GM23338 (cell line): ENCODE data around the gene ZNF518A. TPM values are rescaled to one million over a fixed set of nuclear protein-coding genes. Genes with fewer than 3 reads are reported as not detected.

ENCODE experiments used
- ATAC-seq: fragments of 200-7000 bp; cut with Tn5 transposase; 3 replicates; pipeline ENCODE4 v1.9.1; 2020
- DNase-seq: peaks from one replicate; pipeline ENCODE4 v3.0.0-alpha.2; 2015; ENCODE audit warnings: low spot score
- H2AFZ ChIP-seq: fragments of 200-600 bp; sonication (generic); 2 replicates; pipeline ENCODE4 v1.8.0; 2016; ENCODE audit warnings: antibody characterized with exemption, mild to moderate bottlenecking, moderate library complexity
- H3F3A ChIP-seq: fragments of 200-600 bp; sonication (generic); replicated peaks from 2 replicates; pipeline ENCODE4 v1.8.0; 2017; ENCODE audit warnings: antibody characterized with exemption, mixed run types, low read depth
- H3K27ac ChIP-seq: fragments of 200-600 bp; sonication (generic); 2 replicates; pipeline ENCODE4 v1.6.1; 2016; ENCODE audit warnings: low read depth
- H3K27me3 ChIP-seq: fragments of 200-600 bp; sonication (generic); 2 replicates; pipeline ENCODE4 v1.8.0; 2016; ENCODE audit warnings: mild to moderate bottlenecking, mixed run types, moderate library complexity; ENCODE audit not compliant: insufficient read depth
- H3K36me3 ChIP-seq: fragments of 200-600 bp; sonication (generic); 2 replicates; pipeline ENCODE4 v1.8.0; 2016; ENCODE audit warnings: mild to moderate bottlenecking; ENCODE audit not compliant: insufficient read depth
- H3K4me1 ChIP-seq: fragments of 200-600 bp; sonication (generic); 2 replicates; pipeline ENCODE4 v1.8.0; 2016; ENCODE audit warnings: mild to moderate bottlenecking, moderate library complexity; ENCODE audit not compliant: insufficient read depth
- H3K4me2 ChIP-seq: fragments of 200-600 bp; sonication (generic); 2 replicates; pipeline ENCODE4 v1.7.1; 2017; ENCODE audit warnings: mixed run types
- H3K4me3 ChIP-seq: fragments of 200-600 bp; sonication (generic); 2 replicates; pipeline ENCODE4 v1.6.1; 2016; ENCODE audit warnings: mixed run types
- H3K79me2 ChIP-seq: fragments of 200-600 bp; sonication (generic); replicated peaks from 2 replicates; pipeline ENCODE4 v1.8.0; 2017; ENCODE audit warnings: mild to moderate bottlenecking; ENCODE audit not compliant: insufficient read depth
- H3K9me2 ChIP-seq: fragments of 200-600 bp; sonication (generic); 2 replicates; pipeline ENCODE4 v1.8.0; 2017; ENCODE audit not compliant: insufficient read depth
- H4K20me1 ChIP-seq: fragments of 200-600 bp; sonication (generic); replicated peaks from 2 replicates; pipeline ENCODE4 v1.8.0; 2017; ENCODE audit warnings: mild to moderate bottlenecking; ENCODE audit not compliant: insufficient read depth
- H3K27ac Mint-ChIP-seq: 2 replicates; pipeline ENCODE4 v1.8.0; 2020; ENCODE audit warnings: inconsistent platforms, mild to moderate bottlenecking, moderate library complexity, mixed read lengths
- H3K27me3 Mint-ChIP-seq: 3 replicates; pipeline ENCODE4 v1.8.0; 2022; ENCODE audit warnings: low read depth, mild to moderate bottlenecking, moderate library complexity, mixed read lengths, inconsistent platforms; ENCODE audit not compliant: insufficient read depth, poor library complexity
- H3K36me3 Mint-ChIP-seq: 3 replicates; pipeline ENCODE4 v1.8.0; 2021; ENCODE audit warnings: low read depth, mild to moderate bottlenecking, inconsistent platforms, moderate library complexity, mixed read lengths
- H3K4me1 Mint-ChIP-seq: 3 replicates; pipeline ENCODE4 v1.8.0; 2020; ENCODE audit warnings: mild to moderate bottlenecking, inconsistent platforms, mixed read lengths
- H3K4me3 Mint-ChIP-seq: 3 replicates; pipeline ENCODE4 v1.8.0; 2021; ENCODE audit warnings: moderate library complexity, mild to moderate bottlenecking, inconsistent platforms, mixed read lengths
- H3K9me3 Mint-ChIP-seq: 3 replicates; pipeline ENCODE4 v1.8.0; 2020; ENCODE audit warnings: moderate library complexity, mild to moderate bottlenecking, inconsistent platforms, mixed read lengths
- CREB1 ChIP-seq: fragments of 250-450 bp; sonication (Bioruptor Pico); IDR thresholded peaks from 2 replicates; pipeline ENCODE4 v1.5.0; 2020; ENCODE audit warnings: low read depth, mild to moderate bottlenecking, moderate library complexity
- ETS1 ChIP-seq: IDR thresholded peaks from 2 replicates; pipeline ENCODE4 v1.6.1; 2016; ENCODE audit warnings: antibody characterized with exemption
- EZH2 ChIP-seq: fragments of 200-600 bp; sonication (generic); IDR thresholded peaks from one replicate; pipeline ENCODE4 v1.8.0; 2017; ENCODE audit warnings: antibody characterized with exemption, mild to moderate bottlenecking, low read depth; ENCODE audit not compliant: unreplicated experiment
- EZH2phosphoT487 ChIP-seq: fragments of 200-600 bp; sonication (generic); IDR thresholded peaks from one replicate; pipeline ENCODE4 v1.8.1; 2018; ENCODE audit warnings: antibody characterized with exemption; ENCODE audit not compliant: unreplicated experiment
- JUNB ChIP-seq: IDR thresholded peaks from one replicate; pipeline ENCODE4 v1.6.1; 2016; ENCODE audit warnings: antibody characterized with exemption; ENCODE audit not compliant: unreplicated experiment
- NANOG ChIP-seq: IDR thresholded peaks from 2 replicates; pipeline ENCODE4 v1.6.1; 2016; ENCODE audit warnings: antibody characterized with exemption, borderline replicate concordance
- POLR2AphosphoS5 ChIP-seq: IDR thresholded peaks from 2 replicates; pipeline ENCODE4 v1.6.1; 2016; ENCODE audit warnings: antibody characterized with exemption, low read depth
- STAT1 ChIP-seq: IDR thresholded peaks from one replicate; pipeline ENCODE4 v1.6.1; 2016; ENCODE audit warnings: antibody characterized with exemption; ENCODE audit not compliant: unreplicated experiment
- ZNF114 ChIP-seq: fragments of 250-450 bp; sonication (Bioruptor Pico); IDR thresholded peaks from 2 replicates; pipeline ENCODE4 v1.5.0; 2020; ENCODE audit warnings: mild to moderate bottlenecking, moderate library complexity
- ZNF331 ChIP-seq: fragments of 250-450 bp; sonication (Bioruptor Pico); IDR thresholded peaks from 2 replicates; pipeline ENCODE4 v1.5.0; 2020; ENCODE audit warnings: low read depth, mild to moderate bottlenecking, moderate library complexity
- ZNF462 ChIP-seq: fragments of 250-450 bp; sonication (Bioruptor Pico); IDR thresholded peaks from 2 replicates; pipeline ENCODE4 v1.5.0; 2020; ENCODE audit warnings: mild to moderate bottlenecking, moderate library complexity
- long read RNA-seq: library from polyadenylated mRNA; unstranded; transcript quantifications from one replicate; pipeline ENCODE4 v2.0.0, GENCODE V29; 2020; ENCODE audit not compliant: unreplicated experiment
- polyA plus RNA-seq: library from polyadenylated mRNA; unstranded; fragments of >200 nt; fragmentation: Nextera tagmentation; extraction: Ambion mirVana; gene quantifications from 2 replicates; pipeline ENCODE4 v1.2.1, GENCODE V29; 2016
- total RNA-seq: library from RNA; depleted of rRNA; stranded (reverse); fragments of >200 nt; shearing (Covaris generic); gene quantifications from 2 replicates; pipeline ENCODE4 v1.2.3, GENCODE V29; 2014; rRNA removed
- TF ChIP-seq, protein P1 (sequence below), 2 experiments: fragments of 200-600 bp in 1 of 2; sonication (generic) in 1 of 2; conservative IDR thresholded peaks; 2 replicates each; pipeline versions ENCODE4 v1.5.1 to v1.6.1; 2016 to 2017; ENCODE audit warnings: antibody characterized with exemption in 2 of 2, low read depth in 2 of 2, mild to moderate bottlenecking in 2 of 2, moderate library complexity in 1 of 2

The ZNF518A gene
- total RNA-seq (44.6 and 46.3 TPM in 2 replicates), polyA plus RNA-seq (43.1 and 52.1 TPM in 2 replicates)
- long read RNA-seq, partial matches to known transcripts, result 4 of 20 reads
- long read RNA-seq, other reads (novel, unspliced or antisense), result 16 of 20 reads

DNA sequence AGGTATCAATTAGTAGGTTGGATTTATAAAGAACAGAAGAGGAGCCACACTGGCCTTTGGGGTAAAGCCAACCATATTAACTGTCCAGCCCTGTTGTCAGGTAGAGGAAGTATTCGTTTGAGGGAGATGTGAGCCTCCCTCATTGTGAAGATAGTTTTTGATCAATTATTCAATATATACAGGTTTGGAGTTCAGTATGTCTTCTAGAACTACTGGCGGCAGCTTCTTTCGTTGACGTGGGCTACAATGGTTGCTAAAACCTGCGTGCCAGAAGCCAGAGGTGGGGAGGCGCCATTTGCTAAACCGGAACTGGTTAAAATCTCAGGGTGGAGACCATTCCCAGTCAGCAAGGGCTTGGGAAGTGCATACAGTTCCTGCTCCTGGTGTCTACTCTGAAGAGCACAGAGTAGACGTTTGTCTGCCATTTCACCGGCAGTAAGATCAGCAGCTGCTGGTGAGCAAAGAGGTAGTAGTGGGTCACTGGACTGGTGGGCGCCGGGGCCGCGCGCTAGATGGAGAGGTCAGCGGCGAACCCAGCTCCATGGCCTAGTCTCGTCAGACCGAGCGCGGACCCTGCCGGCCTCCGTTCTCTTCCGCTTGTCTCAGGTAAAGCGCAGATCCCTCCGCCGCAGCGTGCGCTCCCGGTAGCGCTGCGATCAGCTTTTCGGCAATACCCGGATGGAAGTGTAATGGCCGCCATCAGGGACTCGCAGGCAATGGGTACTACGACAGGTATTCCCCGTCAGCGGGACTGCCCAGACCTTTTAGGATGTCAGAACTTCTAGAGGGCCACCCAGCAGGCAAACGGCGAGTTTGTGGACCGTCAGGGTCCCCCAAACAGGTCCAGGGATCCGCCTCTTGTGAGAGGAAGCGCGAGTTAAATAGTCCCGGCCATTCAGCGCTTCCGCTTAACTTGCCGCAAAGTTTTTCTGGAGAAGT, at the start of gene ZNF518A:
Gene ZNF518A, plus strand, starts transcription at position 911 of the 939 bp plus-strand sequence. CDS start 26,026 bp downstream, outside the sequence.
- H3K36me3 Mint-ChIP-seq, result peaks cover 25% of the 10 kb centered on the region
- TF ChIP-seq ETS1, result peak; percentile 60; the same call in 1 of the 2 replicates
- TF ChIP-seq, protein P1, sequence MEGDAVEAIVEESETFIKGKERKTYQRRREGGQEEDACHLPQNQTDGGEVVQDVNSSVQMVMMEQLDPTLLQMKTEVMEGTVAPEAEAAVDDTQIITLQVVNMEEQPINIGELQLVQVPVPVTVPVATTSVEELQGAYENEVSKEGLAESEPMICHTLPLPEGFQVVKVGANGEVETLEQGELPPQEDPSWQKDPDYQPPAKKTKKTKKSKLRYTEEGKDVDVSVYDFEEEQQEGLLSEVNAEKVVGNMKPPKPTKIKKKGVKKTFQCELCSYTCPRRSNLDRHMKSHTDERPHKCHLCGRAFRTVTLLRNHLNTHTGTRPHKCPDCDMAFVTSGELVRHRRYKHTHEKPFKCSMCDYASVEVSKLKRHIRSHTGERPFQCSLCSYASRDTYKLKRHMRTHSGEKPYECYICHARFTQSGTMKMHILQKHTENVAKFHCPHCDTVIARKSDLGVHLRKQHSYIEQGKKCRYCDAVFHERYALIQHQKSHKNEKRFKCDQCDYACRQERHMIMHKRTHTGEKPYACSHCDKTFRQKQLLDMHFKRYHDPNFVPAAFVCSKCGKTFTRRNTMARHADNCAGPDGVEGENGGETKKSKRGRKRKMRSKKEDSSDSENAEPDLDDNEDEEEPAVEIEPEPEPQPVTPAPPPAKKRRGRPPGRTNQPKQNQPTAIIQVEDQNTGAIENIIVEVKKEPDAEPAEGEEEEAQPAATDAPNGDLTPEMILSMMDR (conservative IDR thresholded peaks at IDR 0.05; ENCODE audit: low read depth in 2 of 2), result no peak
- peak; percentile 76 for TF ChIP-seq POLR2AphosphoS5
- no peak for TF ChIP-seq ZNF331 (CRISPR knock-in tag)
- no peak for TF ChIP-seq EZH2phosphoT487
- TF ChIP-seq CREB1 (CRISPR knock-in tag), result peak; percentile 57; the same call in 1 of the 2 replicates
- no peak for TF ChIP-seq JUNB
- 0 out of 2 replicates have a peak, but pooled peaks have one; percentile 46 for TF ChIP-seq ZNF114 (CRISPR knock-in tag)
- TF ChIP-seq STAT1, result no peak
- 0 out of 2 replicates have a peak, but pooled peaks have one; percentile 2 for TF ChIP-seq NANOG
- TF ChIP-seq ZNF462 (CRISPR knock-in tag), result no peak
- TF ChIP-seq EZH2, result no peak

More for the DNA sequence above, at the start of gene ZNF518A:
- Histone ChIP-seq H3K9me2 (0 out of 2 replicates have a peak, but pooled peaks cover 3% of the 10 kb centered on the region), H3K79me2 (peaks cover 27% of the 10 kb centered on the region), H4K20me1 (no peaks in the 10 kb centered on the region), H3K27me3 (no peaks in the 10 kb centered on the region), H3K4me3 (peak within 1 kb of the TSS; percentile 87), H3K36me3 (peaks cover 12% of the 10 kb centered on the region; the same call in 1 of the 2 replicates), H2AFZ (peak within 1 kb of the TSS; percentile 67), H3K4me2 (peak within 1 kb of the TSS; percentile 95), H3K27ac (peak within 1 kb of the TSS; percentile 100), H3F3A (peaks cover 5% of the 10 kb centered on the region; the same call in 1 of the 2 replicates), H3K4me1 (peaks cover 19% of the 10 kb centered on the region; the same call in 1 of the 2 replicates)
- Mint-ChIP-seq H3K9me3 (no peaks in the 10 kb centered on the region), H3K4me3 (peak within 1 kb of the TSS; percentile 96), H3K4me1 (peaks cover 29% of the 10 kb centered on the region), H3K27ac (peak within 1 kb of the TSS; percentile 100), H3K27me3 (peaks cover 13% of the 10 kb centered on the region)
- ATAC-seq (peak; percentile 91), DNase-seq (peak; percentile 99)
